HG02970 (cell line): ENCODE results near the gene PDE2A.

ENCODE experiments used
- ATAC-seq: cut with Tn5 transposase; IDR thresholded peaks from one replicate; pipeline ENCODE4 v1.9.1; 2021; ENCODE audit warnings: mild to moderate bottlenecking, moderate library complexity, moderate number of reproducible peaks; ENCODE audit not compliant: unreplicated experiment, low FRiP score

The PDE2A gene

GRCh38 chr11:72621008-72621610 lies 53.1 kb downstream of the PDE2A start:
- ATAC-seq = no peak

- no peak for ATAC-seq
Measured at GRCh38 chr11:72618803-72619202, 55.4 kb downstream of the PDE2A start.

DNA sequence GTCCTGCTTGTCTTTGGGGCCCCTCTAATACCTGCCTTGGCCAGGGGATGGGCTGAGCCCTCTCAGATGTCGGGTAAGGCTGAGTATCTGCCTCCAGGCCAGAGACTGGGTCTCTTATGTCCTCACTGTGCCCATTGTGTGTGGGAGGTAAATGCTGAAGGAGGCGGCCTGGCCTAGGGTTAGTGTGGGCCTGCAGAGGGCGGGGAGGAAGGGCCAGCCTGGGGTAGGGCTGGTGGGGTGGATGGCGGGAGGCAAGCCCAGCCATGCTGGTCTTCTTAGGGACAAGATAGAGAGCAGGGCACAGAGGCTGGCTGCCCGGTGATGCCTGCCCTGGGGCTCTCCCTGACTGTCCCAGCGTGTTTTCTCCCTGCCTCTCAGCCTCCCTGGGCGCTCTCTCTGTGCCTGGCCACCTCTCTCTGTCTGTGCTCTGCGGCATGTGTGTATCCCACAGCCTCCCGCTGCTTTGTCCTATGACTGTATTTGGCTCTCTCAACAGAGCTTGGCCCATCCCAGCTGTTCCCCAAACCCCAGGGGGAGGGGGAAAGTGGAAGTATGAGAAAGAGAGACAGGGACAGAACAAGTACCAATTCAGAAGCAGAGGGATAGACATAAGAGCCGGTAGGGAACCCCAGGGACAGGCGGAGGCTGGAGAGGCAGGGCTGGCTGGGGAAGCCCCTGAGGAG lies 57.0 kb downstream of the PDE2A start:
- no peak for ATAC-seq

GRCh38 chr11:72616655-72617054 lies 57.6 kb downstream of the PDE2A start:
- ATAC-seq = no peak

DNA sequence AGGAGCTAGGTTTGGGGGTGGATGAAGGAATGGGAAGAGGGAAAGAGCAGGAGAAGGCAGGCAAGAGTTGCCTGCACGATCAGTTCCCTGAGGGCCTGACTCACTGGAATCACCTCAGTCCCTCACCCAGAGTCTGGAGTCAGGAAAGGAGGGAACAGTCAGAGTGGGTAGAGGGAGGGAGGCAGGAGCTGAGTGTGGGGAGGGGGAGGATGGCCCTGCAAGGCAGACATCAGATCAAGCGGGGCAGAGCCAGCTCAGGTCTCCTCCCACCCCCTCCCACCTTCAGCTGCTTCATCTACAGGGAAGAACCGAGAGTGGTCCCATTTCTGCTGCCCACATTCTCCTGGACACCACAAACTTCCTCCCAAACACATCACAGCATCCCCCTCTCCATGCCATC lies 58.9 kb downstream of the PDE2A start:
- no peak for ATAC-seq

GRCh38 chr11:72614381-72614780 lies 59.8 kb downstream of the PDE2A start:
- no peak for ATAC-seq

DNA sequence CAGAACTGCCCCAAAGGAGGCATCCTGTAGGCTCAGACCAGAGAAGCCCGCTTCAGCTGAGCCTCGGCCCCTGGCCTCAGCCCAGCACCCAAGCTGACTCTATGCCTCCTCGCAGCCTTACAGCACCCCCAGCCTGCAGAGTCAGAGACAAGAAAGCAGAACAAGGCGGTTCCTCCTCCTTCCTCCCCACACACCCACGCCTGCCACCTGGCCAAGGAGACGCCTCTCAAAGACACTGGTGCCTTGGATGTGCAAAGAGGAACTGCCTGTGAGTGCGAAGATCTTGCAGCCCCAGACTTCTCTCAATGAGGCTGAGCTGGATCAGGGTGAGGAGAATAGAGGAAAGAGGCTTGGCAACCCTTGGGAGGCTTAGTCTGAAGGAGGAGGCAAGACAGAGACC lies 60.2 kb downstream of the PDE2A start:
- no peak for ATAC-seq

DNA sequence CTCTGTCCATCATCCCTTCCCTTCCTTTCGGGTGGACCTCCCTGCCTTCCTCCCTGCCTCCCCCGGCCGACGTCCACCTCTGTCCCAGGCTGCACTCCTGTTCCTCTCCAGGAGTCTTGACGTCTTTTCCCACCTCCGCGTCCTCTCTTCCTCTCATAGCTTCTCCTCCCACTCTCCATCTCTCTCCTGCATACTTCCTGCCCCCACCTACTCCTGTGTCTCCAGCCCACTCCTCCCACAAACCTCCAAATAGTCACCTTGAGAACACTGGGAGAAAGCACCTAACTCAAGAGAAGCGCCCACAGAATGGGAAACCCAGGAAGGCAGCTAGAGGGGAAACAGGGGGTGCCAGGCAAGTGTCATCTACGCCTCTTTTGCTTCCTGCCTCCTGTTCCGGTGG lies 60.8 kb downstream of the PDE2A start:
- ATAC-seq = no peak

DNA sequence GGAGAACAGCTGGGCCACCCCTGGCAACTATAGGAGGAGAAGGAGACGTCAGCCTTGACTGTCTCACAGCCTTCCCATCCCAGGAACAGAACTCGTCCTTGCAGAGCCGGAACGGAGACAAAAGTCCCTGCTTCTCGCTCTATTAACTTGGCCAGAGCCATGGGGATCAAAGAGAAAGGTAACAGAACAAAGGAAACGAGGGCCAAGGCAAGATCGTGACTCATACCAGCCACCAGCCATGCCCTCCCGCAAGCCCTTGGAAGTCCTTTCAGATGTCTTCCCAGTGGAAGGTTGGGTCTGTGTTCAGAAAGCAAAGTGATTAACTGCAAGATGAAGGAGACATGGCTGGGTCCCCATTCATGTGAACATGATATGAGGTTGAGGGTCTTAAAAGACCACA lies 64.7 kb downstream of the PDE2A start:
- no peak for ATAC-seq

DNA sequence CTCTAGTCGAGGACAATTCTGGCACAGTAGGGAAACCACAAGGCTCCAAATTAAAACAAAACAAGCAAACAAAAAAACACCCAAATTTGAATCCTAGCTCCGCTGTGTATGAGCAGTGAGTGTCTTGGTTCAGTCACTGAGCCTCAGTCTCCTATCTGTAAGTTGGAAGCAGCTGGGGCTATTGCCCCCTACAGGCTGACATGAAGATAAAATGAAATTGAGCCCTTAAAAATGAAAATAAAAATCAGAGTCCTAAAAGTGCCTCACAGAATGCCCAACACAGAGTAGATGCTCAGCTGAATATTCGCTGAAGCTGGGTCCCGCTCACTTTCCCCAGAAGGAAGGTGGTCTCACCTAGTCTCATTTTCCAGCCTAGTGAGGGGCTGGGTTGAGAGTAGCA lies 65.2 kb downstream of the PDE2A start:
- ATAC-seq = no peak

- ATAC-seq = no peak
Measured at GRCh38 chr11:72607496-72607895, 66.7 kb downstream of the PDE2A start.

DNA sequence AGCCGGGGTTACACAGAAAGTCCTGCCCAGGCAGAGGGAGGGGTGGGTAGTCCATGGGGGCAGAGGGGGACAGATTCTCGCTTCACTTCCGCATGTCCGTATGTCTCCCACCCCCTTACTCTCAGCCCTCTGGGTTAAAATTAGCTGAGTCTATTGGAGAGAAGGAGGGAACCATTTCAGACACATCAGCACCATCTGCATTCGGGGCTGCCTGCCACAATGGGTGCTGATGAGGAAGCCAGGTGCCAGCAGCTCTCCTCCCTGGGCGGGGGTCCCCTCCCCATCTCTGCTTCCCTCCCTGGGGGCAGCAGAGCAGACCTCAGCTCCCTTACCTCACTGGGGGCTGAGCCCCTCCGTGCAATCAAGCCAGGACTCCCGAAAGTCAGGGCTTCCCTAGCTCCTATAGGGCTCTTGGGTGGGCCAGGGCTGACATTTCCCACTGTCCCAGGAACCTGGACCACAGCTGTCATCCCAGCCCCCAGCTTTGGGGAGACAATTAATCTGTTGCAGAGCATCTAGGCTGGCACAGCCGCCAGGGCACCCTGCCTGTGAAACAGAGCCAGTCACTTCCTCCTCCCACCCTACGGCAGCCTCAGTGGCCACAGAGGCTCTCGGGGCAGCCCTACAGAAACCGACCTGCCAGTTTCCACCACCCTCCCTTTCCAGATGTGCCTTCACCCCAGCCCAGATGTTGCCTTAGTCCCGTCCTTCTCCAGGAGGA lies 67.3 kb downstream of the PDE2A start:
- no peak for ATAC-seq

- ATAC-seq = no peak
Measured at GRCh38 chr11:72605973-72606747, 68.1 kb downstream of the PDE2A start.

- no peak for ATAC-seq
Measured at GRCh38 chr11:72604256-72604655, 70.0 kb downstream of the PDE2A start.

DNA sequence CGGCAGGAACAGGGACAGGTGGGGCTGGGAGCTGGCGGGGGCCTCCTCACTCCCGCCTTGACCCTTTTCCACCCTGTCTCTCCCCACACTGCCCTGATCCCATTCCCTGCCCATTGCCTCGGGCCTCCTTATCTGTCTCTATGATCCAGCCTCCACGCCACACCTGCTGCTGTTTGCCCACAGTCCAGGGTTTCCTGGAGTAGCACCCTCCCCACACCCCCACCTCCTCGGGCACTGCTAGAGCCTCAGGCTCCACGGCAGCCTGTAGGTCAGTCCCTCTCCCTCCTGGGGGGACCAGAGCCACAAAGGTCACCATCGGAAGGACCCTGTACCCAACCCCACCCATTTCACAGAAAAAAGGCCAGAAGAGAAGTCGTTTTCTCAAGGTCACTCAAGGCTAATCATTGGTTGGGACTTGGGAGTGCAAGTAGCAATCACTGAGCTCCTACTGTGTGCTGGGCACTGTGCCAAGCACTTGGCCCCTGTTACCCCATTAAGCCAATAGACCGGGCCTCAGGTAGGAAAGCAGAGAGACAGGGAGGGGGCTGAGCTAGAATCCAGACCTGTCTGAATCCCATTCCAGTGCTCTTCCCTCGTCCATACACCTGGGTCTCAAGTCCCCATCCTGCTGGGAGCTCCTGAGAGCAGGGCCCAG lies 71.8 kb downstream of the PDE2A start:
- no peak for ATAC-seq

GRCh38 chr11:72600557-72600956 lies 73.7 kb downstream of the PDE2A start:
- ATAC-seq = no peak

DNA sequence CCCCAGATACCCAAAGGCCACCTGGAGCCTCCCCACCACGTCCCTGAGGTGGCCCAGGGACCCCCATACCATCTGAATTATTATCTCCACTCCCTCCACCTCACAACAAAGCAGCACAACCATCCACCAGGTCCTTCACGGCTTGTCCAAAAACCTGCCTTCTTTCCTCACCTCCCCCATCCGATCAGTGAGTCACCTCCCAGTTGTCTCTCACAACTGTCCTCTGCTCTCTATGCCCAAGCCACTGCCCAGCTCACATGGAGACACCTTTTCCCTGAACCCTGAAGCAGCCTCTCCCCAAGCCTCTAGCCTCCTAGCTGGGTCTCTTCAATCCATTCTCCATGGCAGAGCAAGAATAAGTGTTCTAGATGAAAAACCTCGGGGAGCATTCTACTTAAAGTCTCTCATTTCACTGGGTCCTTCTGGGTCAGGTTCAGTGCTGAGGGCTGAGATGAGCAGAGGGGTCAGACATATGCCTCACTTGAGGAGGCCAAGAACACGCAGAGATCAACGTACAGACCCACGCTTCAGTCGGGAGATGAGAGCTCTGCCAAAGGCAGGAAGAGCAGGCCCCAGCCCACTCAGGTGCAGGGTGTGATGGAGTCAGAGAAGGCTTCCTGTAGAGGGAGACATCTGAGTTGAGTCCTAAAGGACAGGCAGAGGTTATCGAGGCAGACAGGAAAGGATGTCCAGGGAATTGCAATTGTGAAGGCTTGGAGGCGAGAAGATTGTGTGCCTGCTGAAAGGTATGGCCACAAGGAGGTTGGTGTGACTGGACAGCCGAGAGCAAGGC lies 74.7 kb downstream of the PDE2A start:
- ATAC-seq = no peak

DNA sequence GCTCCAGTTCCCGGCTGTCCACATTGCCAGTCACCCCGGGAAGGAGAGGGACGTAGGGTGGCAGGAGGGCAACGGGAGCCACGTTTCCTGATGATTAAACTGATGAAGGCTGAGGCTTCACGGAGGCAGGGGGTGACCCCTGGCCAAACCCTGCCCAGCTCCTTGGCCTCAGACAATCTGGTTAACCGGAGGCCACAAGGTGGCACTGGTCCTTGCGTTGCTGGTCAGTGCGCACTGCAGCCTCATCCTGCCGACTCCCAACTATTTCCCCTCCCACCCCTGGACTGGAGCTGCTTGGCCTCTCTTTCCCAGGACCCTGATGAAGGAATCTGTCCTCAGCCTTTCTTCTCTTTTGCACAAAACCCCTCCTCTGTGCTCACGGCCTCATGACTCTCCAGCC lies 75.3 kb downstream of the PDE2A start:
- no peak for ATAC-seq

DNA sequence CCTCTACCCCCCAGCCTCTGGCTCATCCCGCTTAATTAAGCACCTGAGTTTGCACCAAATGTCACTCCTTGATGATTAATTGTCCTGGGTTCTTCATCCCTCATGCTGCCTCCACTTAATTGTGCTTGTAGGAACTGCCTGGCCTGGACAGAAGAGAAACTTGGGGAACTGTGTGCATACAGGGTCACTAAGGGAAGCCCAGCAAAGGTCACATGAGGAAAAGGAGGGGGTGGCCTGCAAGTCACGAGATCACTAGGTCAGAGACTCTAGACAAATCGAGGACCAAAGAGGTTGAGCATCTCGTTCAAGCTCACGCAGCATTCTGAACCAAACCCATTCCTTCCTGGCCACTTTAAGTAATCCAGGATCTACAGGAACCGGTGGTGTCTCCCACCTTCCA lies 75.8 kb downstream of the PDE2A start:
- no peak for ATAC-seq

- no peak for ATAC-seq
Measured at GRCh38 chr11:72597721-72598120, 76.5 kb downstream of the PDE2A start.
